Upper lobe of right lung (tissue), 1 donor: ENCODE measurements around the gene LEP. TPM values are rescaled to one million over a fixed set of nuclear protein-coding genes. Genes with fewer than 3 reads are reported as not detected.

Source experiments
- ATAC-seq: fragments of 200-7000 bp; cut with Tn5 transposase; one replicate; pipeline ENCODE4 v1.9.1; 2020; ENCODE audit warnings: mild to moderate bottlenecking, moderate library complexity
- DNase-seq: peaks from one replicate; pipeline ENCODE4 v3.0.0-alpha.2; 2020
- H3K27ac ChIP-seq: fragments of 200-600 bp; one replicate; pipeline ENCODE4 v1.8.0; 2022
- H3K27me3 ChIP-seq: fragments of 200-600 bp; one replicate; pipeline ENCODE4 v1.8.0; 2022; ENCODE audit warnings: mild to moderate bottlenecking
- H3K36me3 ChIP-seq: fragments of 200-600 bp; one replicate; pipeline ENCODE4 v1.8.0; 2022
- H3K4me1 ChIP-seq: fragments of 200-600 bp; one replicate; pipeline ENCODE4 v1.8.0; 2022
- H3K4me3 ChIP-seq: fragments of 200-600 bp; one replicate; pipeline ENCODE4 v1.8.0; 2022; ENCODE audit warnings: mild to moderate bottlenecking
- H3K9me3 ChIP-seq: fragments of 200-600 bp; one replicate; pipeline ENCODE4 v1.8.0; 2022
- CTCF ChIP-seq: fragments of 200-600 bp; IDR thresholded peaks from one replicate; pipeline ENCODE4 v1.8.0; 2022; ENCODE audit warnings: antibody characterized with exemption
- intact Hi-C: fragments of 100-400 bp; cut with DNase I; formaldehyde crosslinking; loops from one replicate; pipeline ENCODE4 v1.11.0; 2022
- total RNA-seq: library from RNA; stranded (reverse); fragmentation: NEBNext Ultra II Directional; extraction: Animal tissue kit (Norgen Biotek cat#: 25700); gene quantifications from one replicate; pipeline ENCODE4 v1.2.1, GENCODE V29; 2021
- donor health status: DM: no; HTN: yes; CAD: no; lungs with severe emphysema.

The LEP gene
- total RNA-seq, 1 donor from 2014 or later: not detected

GRCh38 chr7:128271471-128271941 lies 30.4 kb downstream of the LEP start:
- no peak for TF ChIP-seq CTCF

DNA sequence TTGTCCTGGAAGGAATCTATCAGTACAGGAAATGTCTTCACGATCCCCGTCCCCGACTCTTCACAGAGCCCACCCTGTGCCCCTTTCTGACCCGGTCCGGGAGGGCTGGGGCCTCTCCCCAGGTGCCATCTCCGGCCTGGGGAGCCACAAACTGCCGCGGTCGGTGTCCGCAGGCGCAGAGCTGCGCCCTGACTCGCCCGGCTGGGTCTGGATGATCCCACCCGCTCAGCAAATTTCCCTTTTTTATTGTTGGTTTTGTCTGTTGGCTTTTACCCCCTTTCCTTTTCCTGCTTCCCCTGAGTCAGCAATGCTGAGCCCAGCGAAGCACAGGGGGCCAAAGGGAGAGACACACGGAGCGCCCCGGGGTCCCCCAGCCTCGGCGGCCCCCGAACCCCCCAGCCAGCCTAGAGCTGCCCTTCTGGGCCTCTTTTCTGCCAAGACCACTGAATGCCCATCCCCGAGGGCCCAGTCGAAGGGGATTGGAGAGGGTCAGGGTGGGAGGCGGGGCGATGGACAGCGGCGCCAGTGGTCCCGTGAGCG lies 30.9 kb downstream of the LEP start:
- no peak for TF ChIP-seq CTCF
- Histone ChIP-seq H3K4me1 (peaks cover 7% of the 10 kb centered on the region), H3K4me3 (peak overlapping the region; percentile 11), H3K27me3 (peaks cover 35% of the 10 kb centered on the region), H3K27ac (no peak overlapping the region), H3K36me3 (no peaks in the 10 kb centered on the region), H3K9me3 (no peaks in the 10 kb centered on the region)
- intact Hi-C loops: no loop called here
- DNase-seq (peak; percentile 53), ATAC-seq (no peak)

More at GRCh38 chr7:128271471-128271941, 30.4 kb downstream of the LEP start:
- Histone ChIP-seq H3K4me1 (peaks cover 9% of the 10 kb centered on the region), H3K36me3 (no peaks in the 10 kb centered on the region), H3K4me3 (peak overlapping the region; percentile 11), H3K27ac (no peak overlapping the region), H3K27me3 (peaks cover 35% of the 10 kb centered on the region), H3K9me3 (no peaks in the 10 kb centered on the region)
- ATAC-seq (no peak), DNase-seq (peak; percentile 58)
- intact Hi-C loops: no loop called here

DNA sequence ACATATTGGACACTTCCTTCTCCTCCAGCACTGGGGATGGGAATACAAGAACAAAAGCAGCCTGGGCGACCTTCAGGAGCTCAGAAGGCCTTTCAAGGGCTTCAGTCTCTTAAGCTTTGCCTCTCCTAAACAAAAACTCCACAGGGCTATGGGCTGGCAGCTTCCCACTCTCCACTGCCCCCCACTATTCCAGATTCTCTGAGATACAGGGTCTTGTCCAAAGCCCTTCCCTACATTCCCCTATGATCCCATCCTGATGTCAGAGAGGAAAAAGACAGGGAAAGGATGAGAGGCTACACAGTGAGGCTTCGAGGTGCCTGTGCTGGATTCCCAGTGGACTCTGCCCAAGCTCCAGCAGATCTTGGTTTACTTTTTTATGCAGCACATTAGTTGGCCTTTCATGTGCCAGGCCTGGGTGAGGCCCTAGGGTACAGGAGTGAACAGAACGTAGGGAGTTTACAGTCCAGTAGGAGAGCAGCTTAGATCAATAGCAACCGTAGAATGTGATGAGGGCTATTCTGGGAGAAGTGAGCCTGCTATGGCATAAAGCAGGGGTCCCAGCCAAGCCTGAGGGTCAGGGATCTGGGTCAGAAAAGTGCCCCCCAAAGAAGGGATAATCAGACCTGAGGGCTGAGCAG lies 33.3 kb downstream of the LEP start:
- DNase-seq (peak; percentile 15), ATAC-seq (no peak)
- H3K9me3 ChIP-seq: no peaks in the 10 kb centered on the region
- H3K36me3 ChIP-seq: no peaks in the 10 kb centered on the region
- TF ChIP-seq CTCF: no peak
- peaks cover 22% of the 10 kb centered on the region for H3K27me3 ChIP-seq
- intact Hi-C loops: no loop called here
- H3K4me1 ChIP-seq: peaks cover 7% of the 10 kb centered on the region
- no peak overlapping the region for H3K4me3 ChIP-seq
- no peak overlapping the region for H3K27ac ChIP-seq

DNA sequence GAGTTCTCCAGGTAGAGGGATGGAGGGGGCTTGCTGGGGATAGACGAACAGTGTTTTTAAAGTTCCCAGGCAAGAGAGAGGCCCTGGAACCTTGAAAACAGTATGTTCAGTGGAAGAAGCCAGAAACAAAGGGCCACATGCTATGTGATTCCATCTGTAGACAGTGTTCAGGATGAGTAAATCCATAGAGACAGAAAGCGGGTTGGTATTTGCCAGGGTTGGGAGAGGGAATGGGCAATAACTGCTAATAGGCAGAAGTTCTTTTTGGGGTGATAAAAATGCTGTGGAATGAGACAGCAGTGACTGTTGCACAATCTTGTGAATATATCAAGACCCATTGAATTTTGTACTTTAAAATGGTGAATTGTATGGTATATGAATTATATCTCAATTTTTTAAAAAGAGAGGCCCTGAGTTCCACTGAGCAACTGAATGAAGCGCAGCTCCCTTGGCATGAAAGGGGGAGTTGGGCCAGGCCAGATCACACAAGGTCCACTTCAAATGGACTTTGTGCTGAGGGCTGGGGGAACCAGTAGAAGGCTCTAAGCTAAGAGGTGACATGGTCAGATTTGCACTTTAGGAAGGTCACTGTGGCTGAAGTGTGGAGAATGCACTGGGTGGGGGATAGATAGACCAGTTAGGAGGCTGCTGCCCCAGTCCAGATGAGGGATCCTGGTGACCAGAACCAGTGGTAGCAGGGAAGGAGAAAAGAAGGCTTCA lies 34.0 kb downstream of the LEP start:
- ATAC-seq (no peak), DNase-seq (peak; percentile 4)
- no peak for TF ChIP-seq CTCF
- peaks cover 17% of the 10 kb centered on the region for H3K27me3 ChIP-seq
- peaks cover under 1% of the 10 kb centered on the region for H3K9me3 ChIP-seq
- intact Hi-C loops: no loop called here
- peaks cover 7% of the 10 kb centered on the region for H3K4me1 ChIP-seq
- H3K36me3 ChIP-seq: no peaks in the 10 kb centered on the region
- no peak overlapping the region for H3K4me3 ChIP-seq
- H3K27ac ChIP-seq: no peak overlapping the region

- ATAC-seq: peak; percentile 10
- H3K36me3 ChIP-seq: no peaks in the 10 kb centered on the region
- H3K4me1 ChIP-seq: peaks cover 7% of the 10 kb centered on the region
- H3K4me3 ChIP-seq: no peak overlapping the region
- intact Hi-C loops: no loop called here
- TF ChIP-seq CTCF: no peak
- H3K9me3 ChIP-seq: peaks cover 7% of the 10 kb centered on the region
- peaks cover 14% of the 10 kb centered on the region for H3K27me3 ChIP-seq
- no peak overlapping the region for H3K27ac ChIP-seq
- DNase-seq: peak; percentile 27
Measured at GRCh38 chr7:128275681-128276080, 34.6 kb downstream of the LEP start.
